Upper lobe of right lung (tissue), 1 donor: ENCODE data around the gene ABCC8. TPM values are rescaled to one million over a fixed set of nuclear protein-coding genes. Genes with fewer than 3 reads are reported as not detected.
"Not testable (repeated sequence)": the region's sequence is repeated elsewhere in the genome, so short reads cannot be mapped to it uniquely, and the experiment has no call there.

Experiments used
- ATAC-seq: fragments of 200-7000 bp; cut with Tn5 transposase; one replicate; pipeline ENCODE4 v1.9.1; 2020; ENCODE audit warnings: mild to moderate bottlenecking, moderate library complexity
- DNase-seq: peaks from one replicate; pipeline ENCODE4 v3.0.0-alpha.2; 2020
- H3K27ac ChIP-seq: fragments of 200-600 bp; one replicate; pipeline ENCODE4 v1.8.0; 2022
- H3K27me3 ChIP-seq: fragments of 200-600 bp; one replicate; pipeline ENCODE4 v1.8.0; 2022; ENCODE audit warnings: mild to moderate bottlenecking
- H3K36me3 ChIP-seq: fragments of 200-600 bp; one replicate; pipeline ENCODE4 v1.8.0; 2022
- H3K4me1 ChIP-seq: fragments of 200-600 bp; one replicate; pipeline ENCODE4 v1.8.0; 2022
- H3K4me3 ChIP-seq: fragments of 200-600 bp; one replicate; pipeline ENCODE4 v1.8.0; 2022; ENCODE audit warnings: mild to moderate bottlenecking
- H3K9me3 ChIP-seq: fragments of 200-600 bp; one replicate; pipeline ENCODE4 v1.8.0; 2022
- CTCF ChIP-seq: fragments of 200-600 bp; IDR thresholded peaks from one replicate; pipeline ENCODE4 v1.8.0; 2022; ENCODE audit warnings: antibody characterized with exemption
- intact Hi-C: fragments of 100-400 bp; cut with DNase I; formaldehyde crosslinking; loops from one replicate; pipeline ENCODE4 v1.11.0; 2022
- total RNA-seq: library from RNA; stranded (reverse); fragmentation: NEBNext Ultra II Directional; extraction: Animal tissue kit (Norgen Biotek cat#: 25700); gene quantifications from one replicate; pipeline ENCODE4 v1.2.1, GENCODE V29; 2021
- donor health status: DM: no; HTN: yes; CAD: no; lungs with severe emphysema.

ABCC8 gene
- total RNA-seq, 1 donor from 2014 or later: 4.7 TPM

GRCh38 chr11:17431139-17431538, 45.5 kb downstream of the ABCC8 start:
- Histone ChIP-seq H3K9me3 (no peaks in the 10 kb centered on the region), H3K27ac (no peak overlapping the region), H3K36me3 (no peaks in the 10 kb centered on the region), H3K4me1 (no peaks in the 10 kb centered on the region), H3K4me3 (no peak overlapping the region), H3K27me3 (no peaks in the 10 kb centered on the region)
- TF ChIP-seq CTCF: no peak
- intact Hi-C loops: no loop called here
- ATAC-seq (peak; percentile 9), DNase-seq (no peak)

- no peak for TF ChIP-seq CTCF
- intact Hi-C loops: no loop called here
- DNase-seq (no peak), ATAC-seq (no peak)
- Histone ChIP-seq H3K4me3 (no peak overlapping the region), H3K4me1 (no peaks in the 10 kb centered on the region), H3K36me3 (no peaks in the 10 kb centered on the region), H3K9me3 (no peaks in the 10 kb centered on the region), H3K27me3 (no peaks in the 10 kb centered on the region), H3K27ac (no peak overlapping the region)
These were observed 46.0 kb downstream of the ABCC8 start for GRCh38 chr11:17430616-17431015.

GRCh38 chr11:17428925-17429324, 47.7 kb downstream of the ABCC8 start:
- no peak overlapping the region for H3K27ac ChIP-seq
- no peaks in the 10 kb centered on the region for H3K4me1 ChIP-seq
- H3K27me3 ChIP-seq: no peaks in the 10 kb centered on the region
- H3K36me3 ChIP-seq: no peaks in the 10 kb centered on the region
- no peaks in the 10 kb centered on the region for H3K9me3 ChIP-seq
- TF ChIP-seq CTCF: no peak
- no peak overlapping the region for H3K4me3 ChIP-seq
- DNase-seq (no peak), ATAC-seq (no peak)
- intact Hi-C loops: no loop called here

GRCh38 chr11:17428261-17428660, 48.4 kb downstream of the ABCC8 start:
- DNase-seq (no peak), ATAC-seq (no peak)
- no peak for TF ChIP-seq CTCF
- no peak overlapping the region for H3K4me3 ChIP-seq
- H3K36me3 ChIP-seq: no peaks in the 10 kb centered on the region
- H3K4me1 ChIP-seq: no peaks in the 10 kb centered on the region
- H3K27me3 ChIP-seq: no peaks in the 10 kb centered on the region
- H3K9me3 ChIP-seq: no peaks in the 10 kb centered on the region
- intact Hi-C loops: no loop called here
- no peak overlapping the region for H3K27ac ChIP-seq

- intact Hi-C loops, H3K4me1 ChIP-seq, ATAC-seq, H3K36me3 ChIP-seq, H3K27me3 ChIP-seq, H3K9me3 ChIP-seq, H3K27ac ChIP-seq, DNase-seq, H3K4me3 ChIP-seq: not testable (repeated sequence)
These were observed 50.4 kb downstream of the ABCC8 start for GRCh38 chr11:17426233-17426632.

GRCh38 chr11:17423533-17424310, 52.9 kb downstream of the ABCC8 start:
- intact Hi-C loops: no loop called here
- DNase-seq: no peak
- no peak for TF ChIP-seq CTCF
- H3K27me3 ChIP-seq: peaks cover 7% of the 10 kb centered on the region
- H3K4me1 ChIP-seq: no peaks in the 10 kb centered on the region
- no peak for ATAC-seq
- no peak overlapping the region for H3K4me3 ChIP-seq
- H3K27ac ChIP-seq: no peak overlapping the region
- H3K9me3 ChIP-seq: no peaks in the 10 kb centered on the region
- no peaks in the 10 kb centered on the region for H3K36me3 ChIP-seq
